Mucosa of gallbladder (tissue), 1 donor: ENCODE results near the gene GLUD1. TPM values are rescaled to one million over a fixed set of nuclear protein-coding genes. Genes with fewer than 3 reads are reported as not detected.
"Not testable (repeated sequence)": the region's sequence is repeated elsewhere in the genome, so short reads cannot be mapped to it uniquely, and the experiment has no call there.

Source experiments
- DNase-seq: peaks from one replicate; pipeline ENCODE4 v3.0.0-alpha.2; 2020; ENCODE audit warnings: low spot score
- total RNA-seq: library from RNA; stranded (reverse); gene quantifications from one replicate; pipeline ENCODE4 v1.2.1, GENCODE V29; 2021
- donor health status: DM: no; HTN: no; CAD: no.

The GLUD1 gene
- 126 TPM for total RNA-seq

DNA sequence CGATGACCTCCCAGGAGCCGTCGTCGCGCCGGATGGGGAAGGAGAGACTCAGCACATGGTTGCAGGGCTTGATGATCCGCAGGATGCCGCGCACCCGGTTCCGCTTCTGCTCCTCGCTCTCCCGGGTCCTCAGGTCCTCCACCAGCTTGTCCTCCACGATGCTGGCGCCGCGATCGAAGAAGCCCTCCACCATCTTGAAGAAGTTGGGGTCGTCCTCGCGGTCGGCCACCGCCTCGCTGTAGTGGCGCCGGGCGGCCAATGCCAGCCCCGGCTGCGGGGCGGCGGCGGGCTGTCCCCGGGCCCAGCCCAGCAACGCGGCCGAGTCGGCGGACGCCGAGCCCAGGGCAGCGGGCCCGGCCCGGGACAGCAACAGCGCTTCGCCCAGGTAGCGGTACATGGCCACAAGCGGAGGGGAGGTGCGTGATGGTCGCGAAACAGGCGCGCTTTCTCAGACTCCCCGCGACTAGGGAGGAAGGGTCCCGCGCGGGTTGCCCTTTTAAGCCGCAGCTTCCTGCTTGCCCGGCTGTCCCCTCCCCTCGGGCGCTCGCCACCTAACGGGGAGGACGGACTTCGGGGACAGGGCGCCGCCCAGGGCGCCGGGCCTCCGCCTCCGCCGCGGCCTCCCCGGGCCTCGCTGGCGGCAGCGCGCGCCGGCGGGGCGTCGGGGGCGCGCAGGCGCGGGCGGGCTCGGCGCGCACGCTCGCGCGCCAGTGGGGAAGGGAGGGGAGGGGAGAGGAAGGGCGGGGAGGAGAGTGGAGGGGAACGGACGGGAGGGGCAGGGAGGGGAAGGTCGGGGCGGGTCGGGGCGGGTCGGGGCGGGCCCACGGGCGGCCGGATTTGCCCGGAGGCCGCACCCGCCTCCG, at the start of gene GLUD1, which contains the start of gene SHLD2:
Gene GLUD1 (minus strand): TSS at position 471 of the 863 bp plus-strand sequence. CDS start 74 bp downstream, at position 397.
Gene SHLD2 (plus strand): TSS at position 834 of the 863 bp plus-strand sequence. CDS start 56,149 bp downstream, outside the sequence.
- peak; percentile 91 for DNase-seq

DNA sequence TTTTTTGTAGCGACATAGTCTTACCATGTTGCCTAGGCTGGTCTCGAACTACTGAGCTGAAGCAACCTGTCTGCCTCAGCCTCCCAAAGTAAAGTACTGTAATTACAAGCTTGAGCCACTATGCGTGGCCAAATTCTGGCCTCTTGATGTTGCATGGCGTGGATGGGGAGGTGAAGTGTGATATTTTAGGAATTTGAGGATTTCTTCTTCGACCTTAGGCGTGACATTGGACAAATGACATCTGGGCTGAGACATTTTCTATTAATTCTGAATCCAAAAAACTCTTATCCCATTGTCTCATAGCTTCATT, 48.4 kb upstream of the GLUD1 start:
- not testable (repeated sequence) for DNase-seq

DNA sequence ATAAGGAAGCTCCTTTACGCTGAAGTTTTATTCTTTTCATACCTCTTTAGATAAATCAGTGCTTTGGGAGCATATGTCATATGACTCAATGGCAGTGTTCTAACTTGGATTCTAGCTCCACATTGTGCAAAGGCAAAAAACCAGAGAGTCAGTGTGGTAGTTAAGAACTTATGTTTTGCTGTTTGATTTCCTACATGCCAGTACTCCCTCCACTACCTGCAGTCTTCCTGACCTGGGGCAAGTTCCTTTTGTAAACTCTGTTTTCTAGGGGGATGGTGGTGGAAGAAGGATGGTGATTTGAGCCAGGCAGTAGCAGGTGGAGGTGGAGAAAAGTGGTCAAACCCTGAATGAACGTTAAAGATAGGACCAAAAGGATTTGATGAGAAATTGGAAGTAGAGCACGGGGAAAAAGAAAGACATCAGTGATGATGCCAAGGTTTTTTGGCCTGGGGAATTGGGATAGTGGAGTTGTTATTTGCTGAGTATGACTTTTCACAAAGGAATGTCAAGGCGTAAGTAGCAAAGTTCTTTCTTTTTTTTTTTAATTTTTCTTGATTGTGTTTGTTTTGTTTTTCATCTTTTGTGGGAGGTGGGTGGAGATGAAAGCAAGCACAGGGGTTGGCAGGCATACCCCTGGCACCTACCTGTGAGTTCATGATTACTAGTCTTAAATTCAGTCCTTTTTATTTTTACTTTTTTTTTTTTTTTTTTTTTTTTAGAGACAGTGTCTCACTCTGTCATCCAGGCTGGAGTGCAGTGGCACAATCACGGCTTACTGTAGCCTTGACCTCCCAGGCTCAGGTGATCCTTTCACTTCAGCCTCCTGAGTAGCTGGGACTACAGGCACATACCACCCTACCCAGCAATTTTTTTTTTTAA, 47.8 kb upstream of the GLUD1 start:
- not testable (repeated sequence) for DNase-seq

DNA sequence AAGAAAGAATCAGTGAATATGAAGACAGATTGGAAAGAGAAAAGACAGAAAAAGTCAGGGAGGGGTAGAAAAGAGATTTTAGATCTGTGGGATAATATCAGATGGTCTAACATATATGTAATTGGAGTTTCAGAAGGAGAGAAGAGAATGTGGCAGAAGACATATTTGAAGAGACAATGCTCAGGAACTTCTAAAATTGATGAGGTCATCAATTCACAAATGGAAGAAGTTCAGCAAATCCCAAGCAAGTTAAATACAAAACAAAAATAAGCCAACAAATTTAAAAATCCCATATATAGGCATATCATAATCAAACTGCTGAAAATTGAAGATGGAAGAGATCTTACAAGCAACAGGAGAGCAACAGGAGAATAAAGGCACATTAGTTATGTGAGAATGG, 42.8 kb upstream of the GLUD1 start:
- DNase-seq: not testable (repeated sequence)

DNA sequence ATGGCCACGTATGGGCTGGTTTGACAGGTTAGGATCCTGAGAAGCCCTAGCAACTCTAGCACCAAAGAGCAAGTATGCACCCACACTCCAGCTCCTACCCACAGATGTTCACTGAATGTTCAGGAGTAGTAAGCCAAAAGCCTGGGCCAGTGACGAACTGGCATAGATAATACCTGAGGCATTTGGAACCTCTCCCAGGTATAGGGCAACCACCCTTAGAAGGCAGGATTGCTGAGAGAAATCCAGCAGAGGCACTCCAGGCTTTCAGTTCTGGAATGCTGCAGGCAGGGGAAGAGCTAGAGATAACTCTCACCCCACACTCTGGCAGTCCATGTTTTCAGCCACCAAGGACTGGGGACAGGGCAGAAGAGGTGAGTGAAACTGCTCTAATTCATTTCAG, 39.8 kb upstream of the GLUD1 start:
- not testable (repeated sequence) for DNase-seq

DNA sequence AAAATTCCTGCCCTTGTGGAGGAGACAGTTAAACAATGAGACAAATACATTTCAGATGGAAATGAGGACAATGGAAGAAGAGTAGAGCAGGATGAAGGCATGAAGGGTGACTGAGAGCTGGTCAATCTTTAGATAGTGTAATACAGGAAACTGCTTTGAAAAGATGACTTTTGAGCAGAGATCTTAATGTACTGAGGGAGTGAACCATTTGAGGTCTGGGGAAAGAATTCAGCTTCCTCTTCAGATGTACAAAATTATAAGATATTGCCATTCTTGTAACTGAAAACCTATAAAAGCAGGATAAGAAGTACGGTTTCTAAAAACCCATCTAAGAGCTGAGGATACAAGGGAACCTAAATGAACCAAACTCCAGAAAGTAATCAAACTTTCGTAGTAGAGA, 39.3 kb upstream of the GLUD1 start:
- DNase-seq: not testable (repeated sequence)

DNA sequence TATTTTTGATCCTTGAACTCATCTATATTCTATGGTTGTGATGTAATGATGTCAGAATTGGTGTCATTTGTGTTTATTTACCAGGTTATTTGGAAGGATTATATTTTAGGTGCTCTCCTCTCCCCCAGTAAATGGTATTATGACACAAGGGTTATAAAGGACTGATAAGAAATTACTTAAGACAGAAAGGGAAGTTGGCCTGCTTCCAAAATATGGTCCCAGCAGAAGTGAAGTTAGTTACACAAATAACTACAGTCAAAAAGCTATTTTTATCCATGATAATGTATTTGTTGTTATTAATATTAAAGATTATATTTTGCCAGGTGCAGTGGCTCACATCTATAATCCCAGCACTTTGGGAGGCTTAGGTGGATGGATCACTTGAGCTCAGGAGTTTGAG, 37.5 kb upstream of the GLUD1 start:
- not testable (repeated sequence) for DNase-seq

DNA sequence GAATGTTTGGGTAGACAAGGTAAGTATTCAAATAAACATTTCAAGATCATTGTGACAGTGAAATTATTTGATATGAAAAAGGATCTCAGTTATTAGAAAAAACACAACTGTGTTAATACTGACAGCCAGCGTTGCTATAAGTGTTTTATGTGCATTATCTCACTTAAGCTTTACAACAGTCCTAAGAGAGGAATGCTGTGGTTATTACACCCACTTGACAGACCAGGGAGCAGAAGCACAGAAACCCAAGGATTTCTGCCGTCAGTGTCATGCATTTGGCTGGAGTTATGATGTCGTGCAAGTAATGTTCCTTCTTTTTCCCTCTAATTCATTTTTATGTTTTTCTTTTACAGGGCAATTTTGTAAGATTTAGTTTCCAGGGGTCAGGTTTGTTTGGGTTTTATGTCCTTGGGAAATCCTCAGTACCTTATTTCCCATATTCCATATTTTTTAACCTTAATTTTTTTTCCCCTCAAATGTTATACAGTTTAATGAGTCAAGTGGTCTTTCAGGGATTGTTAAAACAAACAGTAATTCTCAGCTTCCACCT, 33.0 kb upstream of the GLUD1 start:
- DNase-seq: not testable (repeated sequence)

DNA sequence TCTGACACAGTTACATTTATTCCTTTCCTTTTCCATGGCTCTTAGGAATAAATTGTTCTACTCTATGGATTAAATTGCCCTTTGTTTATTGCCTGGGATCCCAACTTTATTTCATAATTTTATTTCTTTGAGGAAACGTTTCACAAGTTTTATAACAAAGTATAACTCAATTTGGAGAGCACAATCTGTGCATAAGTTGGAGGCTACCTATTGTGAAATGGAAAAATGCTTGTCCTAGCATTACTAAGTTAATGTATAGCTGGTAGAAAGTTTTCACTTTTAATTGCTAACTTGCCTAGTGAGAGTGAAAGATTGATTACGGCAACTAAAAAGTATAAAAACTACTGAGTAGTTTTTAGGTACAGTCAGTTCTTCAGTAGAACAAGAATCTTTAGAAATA, 32.4 kb upstream of the GLUD1 start:
- not testable (repeated sequence) for DNase-seq

DNA sequence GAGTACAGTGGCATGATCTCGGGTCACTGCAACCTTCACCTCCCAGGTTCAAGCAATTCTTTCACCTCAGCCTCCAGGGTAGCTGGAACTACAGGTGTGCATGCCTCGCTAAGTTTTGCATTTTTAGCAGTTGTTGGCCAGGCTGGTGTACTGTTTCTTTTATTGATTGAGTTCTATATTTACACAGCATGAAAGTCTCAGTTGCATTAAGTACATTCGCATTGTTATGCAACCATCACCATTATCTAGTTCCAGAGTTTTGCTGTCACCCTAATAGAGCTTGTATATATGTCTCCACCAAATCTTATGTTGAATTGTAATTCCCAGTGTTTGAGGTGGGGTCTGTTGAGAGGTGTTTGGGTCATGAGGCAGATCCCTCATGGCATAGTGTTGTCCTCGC, 28.7 kb upstream of the GLUD1 start:
- DNase-seq: not testable (repeated sequence)

DNA sequence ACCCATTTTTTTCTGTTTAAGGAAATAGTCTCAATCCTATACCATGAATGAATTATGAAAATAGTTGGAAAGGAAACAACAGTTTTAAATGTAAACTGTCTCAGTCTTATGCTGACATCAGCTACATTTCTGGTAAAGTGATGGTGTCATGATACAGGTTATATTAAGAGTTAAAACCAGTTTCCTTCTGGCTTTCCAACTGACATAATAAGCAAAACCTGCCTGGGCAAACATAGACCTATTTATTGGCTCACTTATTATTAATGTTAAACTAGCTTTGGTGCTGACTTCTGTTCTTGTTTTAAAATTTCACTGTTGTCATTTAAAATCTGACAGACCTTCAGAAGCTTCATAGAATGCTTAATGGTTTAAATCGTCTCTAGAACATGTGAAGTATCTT, 24.4 kb upstream of the GLUD1 start:
- DNase-seq: not testable (repeated sequence)

DNA sequence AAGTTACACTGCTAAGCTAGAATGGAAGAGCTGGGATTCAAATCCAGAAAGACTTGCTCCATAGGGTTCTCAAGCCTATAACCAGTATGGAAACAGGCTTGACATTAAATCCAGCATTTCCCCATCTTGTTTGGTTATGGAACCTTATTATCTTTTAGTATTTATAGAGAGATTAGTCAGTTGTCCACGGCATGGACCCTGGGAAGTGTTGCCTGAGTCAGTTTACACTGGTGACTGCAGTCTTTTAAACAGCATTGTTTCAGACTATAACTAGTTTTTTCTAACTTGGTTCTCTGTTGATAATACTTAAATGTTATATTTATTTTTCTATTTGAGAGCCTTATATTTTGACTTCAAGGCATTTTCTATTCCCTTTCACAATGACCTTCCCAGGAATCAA, 23.5 kb upstream of the GLUD1 start:
- DNase-seq: not testable (repeated sequence)

DNA sequence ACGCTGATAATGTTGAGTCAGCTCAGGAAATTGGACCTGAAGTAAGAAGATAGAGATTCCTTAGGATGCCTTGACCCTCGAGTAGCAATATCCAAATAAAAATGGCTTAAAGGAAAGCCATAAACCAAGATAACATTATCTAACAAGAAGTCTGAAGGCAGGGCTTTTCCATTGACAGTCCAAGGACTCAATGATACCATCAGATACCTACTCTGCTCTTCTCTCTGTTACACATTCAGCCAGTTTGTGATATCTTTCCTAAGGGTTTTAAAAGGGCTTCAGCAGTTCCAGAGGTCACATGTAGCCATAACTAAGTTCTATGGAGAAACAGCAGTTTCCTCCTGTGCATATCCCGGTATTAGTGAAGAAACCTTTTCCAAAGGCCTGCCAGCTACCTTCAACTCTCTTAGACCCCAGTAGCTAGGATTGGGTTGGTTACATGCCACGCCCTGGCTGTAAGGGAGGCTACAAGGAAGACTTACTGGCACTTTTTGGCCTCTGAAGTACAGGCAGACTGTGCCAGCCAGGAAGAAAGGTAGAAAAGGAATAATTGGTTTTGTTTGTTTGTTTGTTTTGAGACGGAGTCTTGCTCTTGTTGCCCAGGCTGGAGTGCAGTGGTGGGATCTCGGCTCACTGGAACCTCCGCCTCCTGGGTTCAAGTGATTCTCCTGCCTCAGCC, 10.9 kb upstream of the GLUD1 start:
- DNase-seq: no peak

DNA sequence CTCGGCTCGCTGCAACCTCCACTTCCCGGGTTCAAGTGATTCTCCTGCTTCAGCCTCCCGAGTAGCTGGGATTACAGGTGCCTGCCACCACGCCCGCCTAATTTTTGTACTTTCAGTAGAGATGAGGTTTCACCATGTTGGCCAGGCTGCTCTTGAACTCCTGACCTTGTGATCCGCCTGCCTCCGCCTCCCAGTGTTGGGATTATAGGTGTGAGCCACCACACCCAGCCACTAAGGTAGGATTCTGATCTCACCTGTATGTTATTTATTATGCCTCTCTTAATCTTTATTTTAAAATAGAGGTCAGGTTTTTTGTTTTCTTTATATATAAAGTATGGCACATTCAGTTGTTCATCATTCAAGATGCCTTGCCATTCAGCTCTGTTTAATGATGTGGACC, 10.1 kb upstream of the GLUD1 start:
- not testable (repeated sequence) for DNase-seq

DNA sequence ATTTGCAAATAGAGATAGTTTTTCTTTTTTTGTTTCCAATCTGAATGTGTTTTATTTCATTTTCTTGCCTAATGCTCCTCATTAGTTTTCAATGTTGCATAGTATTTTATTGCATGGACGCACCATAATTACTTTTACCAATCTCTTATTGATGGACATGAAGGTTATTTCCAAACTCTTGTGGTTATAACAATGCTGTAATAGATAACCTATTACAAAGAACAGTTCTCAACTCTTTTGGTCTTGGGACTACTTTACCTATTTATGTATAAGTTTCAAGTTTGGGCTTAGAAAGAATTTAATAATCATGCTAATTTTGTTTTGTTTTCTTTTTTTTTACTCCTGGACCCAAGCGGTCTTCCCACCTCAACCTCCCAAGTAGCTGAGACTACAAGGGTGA, 7.4 kb upstream of the GLUD1 start:
- no peak for DNase-seq

DNA sequence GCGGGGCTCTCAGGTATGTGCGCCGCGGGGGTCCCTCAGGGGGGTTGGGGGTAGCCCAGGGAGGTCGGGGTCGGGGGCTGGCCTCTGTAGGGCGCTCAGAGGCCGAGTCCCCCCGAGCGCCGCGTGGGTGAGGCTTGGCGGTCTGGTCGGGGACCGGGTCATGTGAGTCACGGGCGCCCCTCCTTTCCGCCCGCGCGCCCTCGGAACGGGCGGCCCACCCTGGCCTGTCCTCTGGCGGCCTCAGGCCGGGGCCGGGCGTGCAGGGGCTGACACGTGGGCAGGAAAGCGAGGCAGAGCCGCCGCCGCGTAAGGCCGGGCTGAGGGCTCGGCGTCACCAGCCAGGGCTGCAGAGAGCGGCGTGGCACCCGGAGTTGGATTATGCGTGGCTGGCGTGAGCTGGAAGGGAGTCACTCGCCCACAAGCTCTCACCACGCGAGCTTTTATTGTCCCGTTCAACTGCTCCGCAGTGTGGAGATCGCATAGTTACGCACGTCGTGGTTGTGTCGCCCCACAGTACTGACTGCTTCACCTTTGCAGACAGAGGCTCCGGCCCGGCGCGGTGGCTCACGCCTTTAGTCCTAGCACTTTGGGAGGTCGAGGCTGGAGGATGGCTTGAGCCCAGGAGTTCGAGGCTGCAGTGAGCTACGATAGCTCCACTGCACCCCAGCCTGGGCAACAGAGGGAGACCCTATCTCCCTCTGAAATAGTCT, 748 bp upstream of the GLUD1 start:
- peak; percentile 75 for DNase-seq

DNA sequence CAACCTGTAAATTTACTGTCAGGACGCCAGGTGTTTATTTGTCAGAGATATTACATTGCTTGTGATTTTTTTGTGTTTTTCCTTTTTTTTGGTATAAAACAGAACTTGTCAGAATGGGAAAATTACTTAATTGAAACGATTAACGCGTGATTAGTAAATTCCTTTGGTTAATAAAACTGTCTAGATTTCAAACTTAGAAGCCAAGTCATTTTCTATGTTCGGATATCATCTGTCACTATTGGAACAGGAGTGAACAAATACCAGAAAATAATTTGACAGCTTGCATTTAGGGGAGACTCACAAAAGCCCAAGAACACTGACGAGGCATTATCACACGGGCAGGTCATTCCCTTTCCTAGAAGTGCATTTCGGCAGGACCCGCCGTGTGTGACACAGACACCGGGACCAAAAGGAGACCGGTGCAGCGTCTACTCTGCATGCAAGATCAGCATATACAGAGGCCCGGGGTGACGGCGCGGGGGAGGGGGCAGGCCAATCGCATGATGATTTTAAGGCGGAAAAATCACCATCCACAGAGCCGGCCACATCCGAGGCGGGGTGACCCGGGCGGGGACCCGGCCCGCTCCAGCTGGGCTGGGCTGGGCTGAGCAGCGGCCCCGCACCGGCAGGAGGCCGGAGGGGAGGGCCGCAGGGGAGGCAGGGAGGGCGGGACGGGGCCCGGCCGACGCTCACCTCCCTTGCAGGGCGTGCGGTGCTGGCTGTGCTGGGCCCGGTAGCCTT, 841 bp downstream of the GLUD1 start:
- DNase-seq: peak; percentile 39

DNA sequence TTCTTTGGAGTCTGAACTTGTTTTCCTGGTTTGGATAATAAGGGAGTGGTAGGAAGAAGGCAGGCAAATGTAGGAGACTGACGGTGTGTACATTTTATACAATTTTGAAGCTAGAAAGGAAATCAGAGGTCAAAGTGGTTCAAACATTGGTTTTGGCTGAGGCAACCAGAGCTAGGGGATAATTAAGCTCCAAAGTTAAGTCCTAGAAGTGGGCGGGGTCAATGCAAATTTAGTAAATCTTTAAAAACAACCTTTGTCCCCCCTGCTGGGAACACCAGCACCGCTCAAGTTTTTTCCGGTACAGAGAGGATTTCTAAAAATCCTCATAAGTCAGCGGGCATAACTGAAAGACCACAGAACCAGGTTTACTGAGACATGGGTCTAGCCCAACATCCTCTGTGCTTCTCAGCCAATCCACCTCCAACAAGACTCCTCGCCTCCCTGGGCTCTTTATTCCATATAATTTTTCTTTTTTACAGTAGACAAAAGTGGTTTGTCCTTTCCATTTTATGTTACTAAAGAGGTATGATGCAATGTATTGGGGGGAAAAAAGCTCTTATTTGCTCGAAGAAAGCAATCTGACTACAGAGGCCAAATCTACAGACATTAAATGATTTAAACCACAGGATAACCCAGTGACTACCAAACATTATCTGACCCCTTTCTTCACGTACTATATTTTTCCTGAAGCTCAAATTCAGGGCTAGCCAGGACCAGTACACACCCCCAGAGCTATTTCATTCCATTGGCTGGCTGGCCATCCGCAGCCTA, 1.6 kb downstream of the GLUD1 start:
- peak; percentile 61 for DNase-seq

DNA sequence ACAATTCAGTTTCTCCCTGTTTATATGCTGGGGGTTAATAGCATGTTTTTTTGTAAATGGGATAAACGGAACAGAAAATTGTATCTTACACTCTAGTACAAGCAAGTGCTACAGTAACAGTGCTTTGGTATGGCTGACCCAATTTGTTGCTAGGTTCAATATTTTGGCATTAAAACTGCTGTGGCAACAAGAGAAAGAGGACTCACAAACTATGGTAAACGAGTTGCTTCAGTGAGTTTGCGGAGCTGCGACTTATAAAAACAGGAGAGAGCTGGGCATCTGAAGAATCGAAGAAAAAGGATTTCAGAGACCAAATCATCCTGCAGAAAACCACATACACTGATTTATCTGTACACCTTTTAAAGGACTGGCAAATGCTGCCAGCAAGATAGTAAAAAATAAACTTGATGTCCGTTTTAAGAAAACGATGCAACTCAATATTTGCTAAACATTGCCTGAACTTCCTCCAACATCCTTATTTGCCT, 2.2 kb downstream of the GLUD1 start:
- no peak for DNase-seq
